NCI-H2196 treated with DMSO at 0.1 percent for 48 hours (cell line): Measurements from ENCODE around the gene INPP5E.

ENCODE experiments used
- DNase-seq: peaks from one replicate; lab custom pipeline; 2025; ENCODE audit not compliant: unreplicated experiment; lab: John Stamatoyannopoulos, UW

Gene INPP5E

GRCh38 chr9:136448655-136449054 is 9.0 kb upstream of the INPP5E start:
- no peak for DNase-seq

GRCh38 chr9:136447173-136447778 is 7.6 kb upstream of the INPP5E start:
- no peak for DNase-seq

GRCh38 chr9:136445799-136446198 is 6.2 kb upstream of the INPP5E start:
- no peak for DNase-seq

- DNase-seq: no peak
Observed at GRCh38 chr9:136444102-136444501, 4.5 kb upstream of the INPP5E start.

- no peak for DNase-seq
Observed at GRCh38 chr9:136443687-136444086, 4.0 kb upstream of the INPP5E start.

- no peak for DNase-seq
Observed at GRCh38 chr9:136443087-136443486, 3.4 kb upstream of the INPP5E start.

- no peak for DNase-seq
Observed at GRCh38 chr9:136442265-136442664, 2.6 kb upstream of the INPP5E start.

- DNase-seq: no peak
Observed at GRCh38 chr9:136441681-136442245, 2.1 kb upstream of the INPP5E start.

GRCh38 chr9:136441191-136441680 is 1.6 kb upstream of the INPP5E start:
- DNase-seq: no peak

GRCh38 chr9:136438548-136439480 is 831 bp downstream of the INPP5E start:
- DNase-seq: no peak

- no peak for DNase-seq
Observed at GRCh38 chr9:136437839-136438547, 1.7 kb downstream of the INPP5E start.

GRCh38 chr9:136437430-136437829 is 2.2 kb downstream of the INPP5E start:
- no peak for DNase-seq

- no peak for DNase-seq
Observed at GRCh38 chr9:136436055-136436634, 3.5 kb downstream of the INPP5E start.

- DNase-seq: no peak
Observed at GRCh38 chr9:136434580-136435169, 5.0 kb downstream of the INPP5E start.

GRCh38 chr9:136433849-136434579 is 5.6 kb downstream of the INPP5E start:
- DNase-seq: no peak

- DNase-seq: no peak
Observed at GRCh38 chr9:136433043-136433715, 6.5 kb downstream of the INPP5E start.

- DNase-seq: no peak
Observed at GRCh38 chr9:136432591-136432990, 7.1 kb downstream of the INPP5E start.

GRCh38 chr9:136431782-136432350 is 7.8 kb downstream of the INPP5E start:
- DNase-seq: no peak
